Fibroblast of villous mesenchyme (primary cell): ENCODE results near the gene XYLT1. TPM values are rescaled to one million over a fixed set of nuclear protein-coding genes. Genes with fewer than 3 reads are reported as not detected.

Experiments used
- DNase-seq: peaks from one replicate; pipeline ENCODE4 v3.0.0-alpha.2; 2010; ENCODE audit warnings: low read depth
- H3K4me3 ChIP-seq: 2 replicates; pipeline ENCODE4 v1.5.1; 2011; ENCODE audit warnings: low read depth, mild to moderate bottlenecking, low read length
- total RNA-seq: library from RNA; depleted of rRNA; stranded (reverse); fragments of >200 nt; gene quantifications from 2 replicates; pipeline ENCODE4 v1.2.3, GENCODE V29; 2012
- TF ChIP-seq, protein P1 (sequence below): IDR thresholded peaks from 2 replicates; pipeline ENCODE4 v1.5.1; 2012; ENCODE audit warnings: low read depth, mild to moderate bottlenecking, low read length; ENCODE audit not compliant: insufficient read depth

The XYLT1 gene
- total RNA-seq, 1 donor = 2.6 TPM

GRCh38 chr16:17439580-17439979 lies 31.2 kb downstream of the XYLT1 start:
- DNase-seq = no peak
- TF ChIP-seq, protein P1, sequence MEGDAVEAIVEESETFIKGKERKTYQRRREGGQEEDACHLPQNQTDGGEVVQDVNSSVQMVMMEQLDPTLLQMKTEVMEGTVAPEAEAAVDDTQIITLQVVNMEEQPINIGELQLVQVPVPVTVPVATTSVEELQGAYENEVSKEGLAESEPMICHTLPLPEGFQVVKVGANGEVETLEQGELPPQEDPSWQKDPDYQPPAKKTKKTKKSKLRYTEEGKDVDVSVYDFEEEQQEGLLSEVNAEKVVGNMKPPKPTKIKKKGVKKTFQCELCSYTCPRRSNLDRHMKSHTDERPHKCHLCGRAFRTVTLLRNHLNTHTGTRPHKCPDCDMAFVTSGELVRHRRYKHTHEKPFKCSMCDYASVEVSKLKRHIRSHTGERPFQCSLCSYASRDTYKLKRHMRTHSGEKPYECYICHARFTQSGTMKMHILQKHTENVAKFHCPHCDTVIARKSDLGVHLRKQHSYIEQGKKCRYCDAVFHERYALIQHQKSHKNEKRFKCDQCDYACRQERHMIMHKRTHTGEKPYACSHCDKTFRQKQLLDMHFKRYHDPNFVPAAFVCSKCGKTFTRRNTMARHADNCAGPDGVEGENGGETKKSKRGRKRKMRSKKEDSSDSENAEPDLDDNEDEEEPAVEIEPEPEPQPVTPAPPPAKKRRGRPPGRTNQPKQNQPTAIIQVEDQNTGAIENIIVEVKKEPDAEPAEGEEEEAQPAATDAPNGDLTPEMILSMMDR = no peak
- H3K4me3 ChIP-seq = no peak overlapping the region

DNA sequence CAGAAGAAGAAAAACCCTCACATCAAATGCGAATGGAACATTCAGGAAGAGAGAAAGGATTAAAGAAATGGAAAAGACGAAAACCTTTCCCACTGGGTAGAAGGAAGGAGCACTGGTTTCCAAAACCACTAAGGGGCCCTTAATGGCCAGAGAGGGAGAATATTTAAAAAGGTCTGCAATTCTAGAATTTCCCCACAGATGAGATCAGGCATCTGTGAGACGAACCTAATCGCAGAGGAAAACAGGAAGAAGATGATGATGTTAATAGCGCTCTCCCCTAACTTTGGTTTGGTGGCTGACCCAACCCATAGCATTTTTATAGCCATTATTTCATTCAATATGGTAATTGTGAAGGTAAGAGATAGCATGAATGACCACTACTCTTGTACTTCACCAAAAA lies 32.8 kb downstream of the XYLT1 start:
- no peak overlapping the region for H3K4me3 ChIP-seq
- TF ChIP-seq, protein P1 = no peak
- no peak for DNase-seq

GRCh38 chr16:17437127-17437720 lies 33.5 kb downstream of the XYLT1 start:
- H3K4me3 ChIP-seq = no peak overlapping the region
- TF ChIP-seq, protein P1 = no peak
- no peak for DNase-seq

- no peak for DNase-seq
- TF ChIP-seq, protein P1 = no peak
Measured at GRCh38 chr16:17435318-17435717, 35.4 kb downstream of the XYLT1 start.

GRCh38 chr16:17433577-17434451 lies 36.9 kb downstream of the XYLT1 start:
- peak; percentile 57 for DNase-seq
- no peak overlapping the region for H3K4me3 ChIP-seq
- TF ChIP-seq, protein P1 = no peak

More at GRCh38 chr16:17435318-17435717, 35.4 kb downstream of the XYLT1 start:
- no peak overlapping the region for H3K4me3 ChIP-seq

GRCh38 chr16:17432901-17433576 lies 37.7 kb downstream of the XYLT1 start:
- TF ChIP-seq, protein P1 = no peak
- no peak overlapping the region for H3K4me3 ChIP-seq
- DNase-seq = peak; percentile 78
